Right atrium auricular region (tissue), 2 donors: Measurements from ENCODE around the gene HRH4. TPM values are rescaled to one million over a fixed set of nuclear protein-coding genes. Genes with fewer than 3 reads are reported as not detected.

Experiments used
- DNase-seq: peaks from one replicate; pipeline ENCODE4 v3.0.0-alpha.2; 2019; ENCODE audit warnings: low spot score
- H3K27ac ChIP-seq, 2 donors: fragments of 200-600 bp; sonication (generic); 1 replicate in 1 of 2; 2 replicates in 1 of 2; pipeline ENCODE4 v1.5.1; 2016 to 2019
- H3K27me3 ChIP-seq, 2 donors: fragments of 200-600 bp; sonication (generic); one replicate each; pipeline versions ENCODE4 v1.5.1 to v1.6.0; 2017 to 2019
- H3K36me3 ChIP-seq: fragments of 200-600 bp; sonication (generic); one replicate; pipeline ENCODE4 v1.5.1; 2016
- H3K4me1 ChIP-seq, 2 donors: fragments of 200-600 bp; sonication (generic); one replicate each; pipeline versions ENCODE4 v1.5.1 to v1.6.0; 2017 to 2019
- H3K4me3 ChIP-seq, 2 donors: fragments of 200-600 bp; sonication (generic); 1 replicate in 1 of 2; 2 replicates in 1 of 2; pipeline ENCODE4 v1.5.1; 2017 to 2019; ENCODE audit warnings: mild to moderate bottlenecking in 1 of 2, moderate library complexity in 1 of 2
- H3K9me3 ChIP-seq, 2 donors: fragments of 200-600 bp; sonication (generic); one replicate each; pipeline ENCODE4 v1.5.1; 2019
- CTCF ChIP-seq, 2 donors: fragments of 200-600 bp; sonication (generic); IDR thresholded peaks; one replicate each; pipeline ENCODE4 v1.5.1; 2019; ENCODE audit warnings: antibody characterized with exemption in 2 of 2
- total RNA-seq, 2 donors: library from RNA; depleted of rRNA; stranded (reverse); fragments of >200 nt; gene quantifications; one replicate each; pipeline ENCODE4 v1.1.0, GENCODE V29; 2016

HRH4 gene
- total RNA-seq, 2 donors from 2014 or later = not detected

- no peaks in the 10 kb centered on the region for H3K9me3 ChIP-seq
- no peak for TF ChIP-seq CTCF (IDR thresholded peaks at IDR 0.05)
- H3K27ac ChIP-seq = no peak overlapping the region
- H3K36me3 ChIP-seq = no peaks in the 10 kb centered on the region
- no peaks in the 10 kb centered on the region for H3K27me3 ChIP-seq
- H3K4me1 ChIP-seq = no peaks in the 10 kb centered on the region
- no peak overlapping the region for H3K4me3 ChIP-seq
- DNase-seq = no peak
Measured at GRCh38 chr18:24499814-24500213, 39.4 kb downstream of the HRH4 start.

GRCh38 chr18:24500217-24500616, 39.8 kb downstream of the HRH4 start:
- no peak for DNase-seq
- no peak overlapping the region for H3K4me3 ChIP-seq
- no peak overlapping the region for H3K27ac ChIP-seq
- H3K36me3 ChIP-seq = no peaks in the 10 kb centered on the region
- no peaks in the 10 kb centered on the region for H3K4me1 ChIP-seq
- H3K9me3 ChIP-seq = no peaks in the 10 kb centered on the region
- no peaks in the 10 kb centered on the region for H3K27me3 ChIP-seq
- TF ChIP-seq CTCF (IDR thresholded peaks at IDR 0.05) = no peak

GRCh38 chr18:24500766-24501165, 40.3 kb downstream of the HRH4 start:
- no peak for DNase-seq
- H3K27ac ChIP-seq = no peak overlapping the region
- no peak for TF ChIP-seq CTCF (IDR thresholded peaks at IDR 0.05)
- H3K27me3 ChIP-seq = no peaks in the 10 kb centered on the region
- H3K4me3 ChIP-seq = no peak overlapping the region
- no peaks in the 10 kb centered on the region for H3K36me3 ChIP-seq
- no peaks in the 10 kb centered on the region for H3K9me3 ChIP-seq
- no peaks in the 10 kb centered on the region for H3K4me1 ChIP-seq

GRCh38 chr18:24502667-24503523, 42.5 kb downstream of the HRH4 start:
- no peak overlapping the region for H3K4me3 ChIP-seq
- no peak for TF ChIP-seq CTCF (IDR thresholded peaks at IDR 0.05)
- no peak overlapping the region for H3K27ac ChIP-seq
- H3K27me3 ChIP-seq = no peaks in the 10 kb centered on the region
- no peaks in the 10 kb centered on the region for H3K9me3 ChIP-seq
- no peak for DNase-seq
- no peaks in the 10 kb centered on the region for H3K36me3 ChIP-seq
- no peaks in the 10 kb centered on the region for H3K4me1 ChIP-seq

- H3K4me3 ChIP-seq = no peak overlapping the region
- TF ChIP-seq CTCF (IDR thresholded peaks at IDR 0.05) = no peak
- DNase-seq = no peak
Measured at GRCh38 chr18:24504401-24504800, 44.0 kb downstream of the HRH4 start.

GRCh38 chr18:24506175-24506574, 45.7 kb downstream of the HRH4 start:
- no peak overlapping the region for H3K27ac ChIP-seq
- DNase-seq = no peak
- no peaks in the 10 kb centered on the region for H3K27me3 ChIP-seq
- H3K9me3 ChIP-seq = no peaks in the 10 kb centered on the region
- no peaks in the 10 kb centered on the region for H3K36me3 ChIP-seq
- H3K4me3 ChIP-seq = no peak overlapping the region
- H3K4me1 ChIP-seq = no peaks in the 10 kb centered on the region
- TF ChIP-seq CTCF (IDR thresholded peaks at IDR 0.05) = no peak

More at GRCh38 chr18:24504401-24504800, 44.0 kb downstream of the HRH4 start:
- no peaks in the 10 kb centered on the region for H3K4me1 ChIP-seq
- no peaks in the 10 kb centered on the region for H3K9me3 ChIP-seq
- no peak overlapping the region for H3K27ac ChIP-seq
- H3K27me3 ChIP-seq = no peaks in the 10 kb centered on the region
- no peaks in the 10 kb centered on the region for H3K36me3 ChIP-seq
